ENCODE data around the gene TMEM91.
A peak's percentile ranks its signal among the peaks of the same experiment; 100 is the strongest.
"Not testable (repeated sequence)": the region's sequence is repeated elsewhere in the genome, so short reads cannot be mapped to it uniquely, and the experiment has no call there.

The TMEM91 gene

DNA sequence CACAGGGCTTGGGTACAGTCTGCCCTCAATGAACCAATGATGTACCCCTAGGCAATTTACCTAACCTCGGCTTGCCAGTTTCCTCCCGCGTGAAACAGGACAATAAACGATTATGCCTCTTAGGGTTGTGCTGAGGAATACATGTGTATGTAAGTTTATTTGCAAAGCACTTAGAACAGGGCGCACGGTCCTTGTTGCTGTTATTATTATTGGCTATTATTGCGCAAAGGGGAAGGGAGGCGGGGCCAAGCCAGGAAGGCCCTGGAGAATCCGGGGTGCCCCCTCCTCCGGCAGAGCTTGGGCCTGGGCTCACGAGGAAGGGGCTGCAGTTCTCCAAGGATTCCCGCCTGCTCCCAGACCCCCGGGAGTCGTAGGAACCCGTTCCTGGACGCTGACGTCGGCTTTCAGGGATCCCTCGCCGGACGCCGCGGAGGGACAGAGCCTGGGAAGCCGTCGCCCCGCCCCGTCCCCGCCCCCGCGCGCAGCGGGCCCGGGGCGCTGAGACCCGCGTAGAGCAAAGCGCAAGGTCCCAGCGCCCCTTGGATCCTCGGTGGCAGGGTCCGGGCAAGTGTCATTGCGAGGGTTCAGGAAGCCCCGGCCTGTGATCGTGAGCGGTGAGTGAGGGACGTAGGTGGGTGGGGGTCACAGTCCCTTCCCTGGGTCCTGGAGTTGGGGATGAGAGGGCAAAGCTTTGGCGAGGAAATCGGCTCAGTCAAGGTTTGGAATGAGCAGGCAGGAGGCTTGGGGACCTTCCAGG, at the start of gene TMEM91:
Gene TMEM91 (plus strand): TSS at position 293 of the 757 bp plus-strand sequence. CDS start 1,777 bp downstream, outside the sequence.
- DNase-seq: no peak

DNA sequence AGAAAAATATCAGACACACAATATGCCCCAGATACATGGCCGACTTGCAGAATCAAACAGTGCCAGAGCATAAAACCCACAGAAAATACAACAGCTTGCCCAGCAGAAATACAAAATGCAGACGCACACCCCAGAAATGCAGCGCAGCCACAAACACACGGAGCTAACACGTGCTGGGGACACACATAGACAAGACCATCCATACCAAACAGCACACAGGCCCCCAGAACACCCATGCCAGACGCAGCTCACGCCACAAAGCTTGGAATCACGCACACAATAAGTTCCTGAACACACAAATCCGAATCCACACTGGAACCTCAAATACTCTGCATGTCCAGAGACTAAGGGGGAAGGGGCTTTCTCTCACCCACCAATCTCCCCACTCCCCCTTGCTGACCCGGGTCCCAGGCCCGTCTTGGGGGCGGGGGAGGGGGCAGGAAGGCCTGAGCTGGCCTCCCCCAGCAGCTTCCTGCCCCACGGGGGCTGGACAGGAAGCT, 49.2 kb upstream of the TMEM91 start:
- peak; percentile 41 for DNase-seq

DNA sequence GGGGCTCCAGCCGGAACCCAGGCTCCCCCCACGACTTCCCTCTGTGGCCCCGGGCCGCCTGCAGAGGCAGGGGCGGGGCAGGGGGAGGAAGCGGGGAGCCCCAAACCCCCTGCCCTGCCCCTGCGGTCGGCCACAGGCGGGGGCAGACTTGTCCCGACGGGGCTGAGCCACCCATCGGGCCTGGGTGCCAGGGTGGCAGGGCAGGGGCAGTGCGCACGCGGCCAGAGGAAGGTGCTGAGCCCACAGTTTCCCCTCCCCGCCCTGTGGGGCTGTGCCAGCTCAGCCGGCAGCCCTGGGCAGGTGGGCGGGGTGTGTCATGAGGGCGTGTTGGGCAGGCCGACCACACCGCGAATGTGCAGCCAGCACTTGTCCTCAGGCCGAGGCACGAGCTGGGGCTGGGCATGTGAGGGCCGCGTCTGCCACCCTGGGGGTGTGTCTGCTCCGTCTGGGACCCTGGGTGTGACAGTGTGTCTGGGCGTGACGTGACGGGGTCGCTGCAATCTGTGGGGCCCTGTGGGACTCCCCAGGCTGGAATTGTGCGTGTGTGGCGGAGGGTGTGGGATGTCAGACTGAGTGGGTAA, 48.7 kb upstream of the TMEM91 start:
- peak; percentile 92 for DNase-seq

DNA sequence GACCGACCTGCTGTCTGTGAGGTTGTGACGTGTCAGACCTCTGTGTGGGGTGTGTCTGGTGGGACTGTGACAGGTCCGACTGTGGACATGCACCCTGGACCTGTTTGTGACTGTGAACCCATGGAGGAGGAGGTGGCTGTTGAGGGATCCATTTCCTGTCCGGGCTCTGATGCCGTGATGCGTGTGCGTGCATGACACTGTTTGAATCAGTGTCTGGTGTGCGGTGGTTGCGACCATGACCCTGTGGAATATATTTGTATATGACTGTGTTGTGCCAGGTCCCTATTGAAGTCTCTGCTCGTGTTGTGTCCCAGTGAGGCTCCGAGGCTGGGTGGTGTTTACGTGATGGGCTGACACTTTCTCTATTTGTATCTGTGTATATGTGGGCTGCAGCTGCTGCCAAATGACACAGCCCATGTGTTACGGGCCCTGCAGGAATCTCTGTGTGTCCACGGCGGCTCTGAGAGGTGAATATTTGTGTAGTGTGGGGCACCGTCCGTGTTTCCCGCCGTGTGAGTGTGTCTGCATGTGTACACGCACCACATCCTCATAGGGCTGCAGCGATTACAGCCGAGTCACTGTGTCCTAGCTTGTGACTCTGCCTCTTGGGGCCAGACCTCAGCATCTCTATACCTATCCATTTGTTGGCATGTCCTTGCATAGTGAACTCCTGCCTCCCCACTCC, 48.0 kb upstream of the TMEM91 start:
- no peak for DNase-seq

DNA sequence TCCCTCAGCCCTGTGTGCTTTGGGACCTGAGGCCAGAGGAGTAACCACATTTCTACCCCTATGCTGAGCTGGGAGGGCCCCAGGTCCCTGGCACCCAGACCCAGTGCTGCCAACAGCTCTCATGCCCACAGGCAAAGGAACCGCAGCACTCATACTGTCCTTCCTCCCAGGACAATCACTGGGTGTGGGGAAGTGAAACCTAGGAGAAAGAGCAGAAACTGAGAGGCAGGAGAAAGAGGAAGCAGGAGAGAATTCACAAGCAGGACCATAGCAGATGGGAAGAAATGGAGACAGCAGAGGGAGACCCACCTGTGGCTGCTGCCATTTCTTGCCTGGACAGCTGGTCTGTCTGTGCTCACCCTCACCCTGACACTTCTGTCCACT, 47.5 kb upstream of the TMEM91 start:
- DNase-seq: no peak

DNA sequence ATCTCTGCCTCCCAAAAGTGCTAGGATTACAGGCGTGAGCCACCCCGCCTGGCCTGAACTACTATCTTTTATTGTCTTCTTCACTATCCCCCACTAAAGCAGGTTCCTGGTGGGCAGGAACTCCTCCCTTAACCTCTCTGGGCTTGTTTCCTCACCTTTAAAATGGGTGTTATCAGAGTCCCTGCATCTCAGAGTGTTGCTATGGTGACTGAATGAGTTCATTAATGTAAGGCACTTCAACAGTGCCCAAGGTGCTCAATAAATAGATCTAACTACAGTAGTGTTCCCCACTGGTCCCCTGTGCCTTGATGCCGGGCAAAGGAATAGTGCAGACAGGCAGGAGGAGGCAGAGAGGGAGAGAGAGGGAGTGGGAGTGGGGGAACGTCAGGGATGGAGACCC, 45.9 kb upstream of the TMEM91 start:
- DNase-seq: no peak

DNA sequence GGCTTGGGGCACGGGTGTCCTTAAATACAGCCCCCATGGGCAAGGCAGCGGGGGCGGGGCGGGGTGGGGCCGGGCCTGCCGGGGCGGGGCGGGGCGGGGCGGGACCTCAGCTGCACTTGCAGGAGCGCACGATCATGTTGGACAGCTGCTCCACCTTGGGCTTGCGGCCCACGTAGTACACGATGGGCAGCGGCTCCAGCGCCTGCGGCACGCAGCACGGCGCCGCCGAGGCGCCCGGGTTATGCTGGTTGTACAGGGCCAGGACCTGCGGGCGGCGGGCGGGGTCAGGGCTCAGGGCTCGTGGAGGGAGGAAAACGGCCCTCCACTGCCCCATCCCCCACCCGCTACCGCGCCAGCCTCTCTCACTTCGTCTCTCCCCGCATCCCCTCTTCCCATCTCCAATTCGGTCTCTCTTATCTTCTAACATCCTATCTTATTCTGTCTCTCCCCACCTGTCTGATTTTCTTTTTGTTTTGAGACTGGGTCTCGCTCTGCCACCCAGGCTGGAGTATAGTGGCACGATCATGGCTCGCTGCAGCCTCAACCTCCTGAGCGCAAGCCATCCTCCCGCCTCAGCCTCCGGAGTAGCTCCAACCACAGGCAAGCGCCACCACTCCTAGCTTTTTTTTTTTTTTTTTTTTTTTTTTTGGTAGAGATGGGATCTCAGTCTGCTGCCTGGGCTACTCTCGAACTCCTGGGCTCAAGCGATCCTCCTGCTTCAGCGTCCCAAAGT, 45.2 kb upstream of the TMEM91 start:
- no peak for DNase-seq

DNA sequence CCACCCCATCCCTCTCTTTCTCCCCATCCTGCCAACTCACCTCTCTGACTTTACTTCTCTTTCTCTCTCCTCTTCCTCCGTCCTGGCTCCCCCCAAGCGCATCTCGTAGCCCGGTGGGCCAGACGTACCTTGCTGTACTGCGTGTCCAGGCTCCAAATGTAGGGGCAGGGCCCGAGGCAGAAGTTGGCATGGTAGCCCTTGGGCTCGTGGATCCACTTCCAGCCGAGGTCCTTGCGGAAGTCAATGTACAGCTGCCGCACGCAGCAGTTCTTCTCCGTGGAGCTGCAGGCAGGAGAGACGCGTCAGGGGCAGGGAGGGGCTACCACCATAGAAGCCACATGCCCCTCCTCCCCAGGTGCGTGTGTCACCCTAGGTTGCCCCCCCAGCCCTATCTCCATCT, 44.3 kb upstream of the TMEM91 start:
- DNase-seq: no peak

DNA sequence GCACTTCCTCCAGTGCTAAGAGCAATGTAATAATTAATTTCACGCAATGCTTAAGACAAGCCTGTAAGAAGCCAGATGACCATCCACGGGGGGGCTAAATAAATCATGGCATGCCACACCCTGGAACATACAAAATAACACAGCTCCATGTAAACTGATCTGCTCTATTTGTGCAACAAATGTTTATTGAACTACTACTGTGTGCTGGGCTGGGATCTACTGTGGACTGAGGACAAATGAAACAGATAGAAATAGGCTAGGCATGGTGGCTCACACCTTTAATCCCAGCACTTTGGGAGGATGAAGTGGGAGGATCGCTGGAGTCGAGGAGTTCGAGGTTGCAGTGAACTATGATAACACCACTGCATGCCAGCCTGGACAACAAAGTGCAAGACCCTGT, 43.9 kb upstream of the TMEM91 start:
- DNase-seq: no peak

DNA sequence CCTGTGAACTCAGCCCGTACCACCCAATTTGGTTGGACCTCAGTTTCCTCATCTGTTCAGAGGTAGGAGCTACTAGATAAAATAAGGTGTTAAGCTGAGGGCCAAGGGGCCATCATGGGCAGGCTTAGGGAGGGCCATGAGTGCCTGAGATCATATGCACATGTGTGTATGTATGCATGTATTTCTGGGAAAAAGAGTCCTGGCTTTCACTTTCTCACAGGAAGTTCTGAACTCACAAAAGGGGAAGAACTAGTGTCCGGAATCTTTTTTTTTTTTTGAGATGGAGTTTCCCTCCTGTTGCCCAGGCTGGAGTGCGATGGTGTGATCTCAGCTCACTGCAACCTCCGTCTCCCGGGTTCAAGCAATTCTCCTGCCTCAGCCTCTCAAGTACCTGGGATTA, 41.5 kb upstream of the TMEM91 start:
- peak; percentile 34 for DNase-seq

DNA sequence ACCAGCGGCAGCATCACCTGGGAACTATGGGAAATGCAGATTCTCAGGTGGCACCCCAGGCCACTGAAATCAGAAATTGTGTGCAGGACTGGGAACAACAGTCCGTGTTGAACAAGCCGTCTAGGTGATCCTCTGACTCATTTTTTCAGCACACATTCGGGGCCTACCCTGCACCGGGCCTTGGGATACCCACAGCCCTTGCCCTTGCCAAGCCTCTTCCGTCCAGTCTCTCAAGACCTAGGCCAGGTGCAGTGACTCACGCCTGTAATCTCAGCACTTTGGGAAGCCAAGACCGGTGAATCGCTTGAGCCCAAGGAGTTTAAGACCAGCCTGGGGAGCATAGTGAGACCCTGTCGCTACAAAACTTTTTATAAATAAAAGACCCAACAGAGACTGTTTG, 40.9 kb upstream of the TMEM91 start:
- no peak for DNase-seq

DNA sequence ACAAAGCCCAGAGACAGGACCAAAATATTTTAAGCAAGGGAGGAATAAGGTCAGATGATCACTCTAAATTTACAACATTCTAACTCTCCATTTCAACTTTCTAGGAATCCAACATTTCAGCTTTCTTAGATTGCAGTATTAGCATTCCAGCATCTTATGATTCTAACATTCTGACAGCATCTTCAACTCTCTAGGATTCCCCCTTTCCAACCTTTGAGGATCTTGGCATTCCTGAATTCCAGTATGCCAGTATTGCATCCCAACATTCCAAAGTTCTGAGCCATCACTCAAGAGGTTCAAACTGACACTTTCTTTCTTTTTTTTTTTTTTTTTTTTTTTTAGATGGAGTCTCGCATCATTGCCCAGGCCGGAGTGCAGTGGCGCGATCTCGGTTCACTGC, 36.4 kb upstream of the TMEM91 start:
- no peak for DNase-seq

DNA sequence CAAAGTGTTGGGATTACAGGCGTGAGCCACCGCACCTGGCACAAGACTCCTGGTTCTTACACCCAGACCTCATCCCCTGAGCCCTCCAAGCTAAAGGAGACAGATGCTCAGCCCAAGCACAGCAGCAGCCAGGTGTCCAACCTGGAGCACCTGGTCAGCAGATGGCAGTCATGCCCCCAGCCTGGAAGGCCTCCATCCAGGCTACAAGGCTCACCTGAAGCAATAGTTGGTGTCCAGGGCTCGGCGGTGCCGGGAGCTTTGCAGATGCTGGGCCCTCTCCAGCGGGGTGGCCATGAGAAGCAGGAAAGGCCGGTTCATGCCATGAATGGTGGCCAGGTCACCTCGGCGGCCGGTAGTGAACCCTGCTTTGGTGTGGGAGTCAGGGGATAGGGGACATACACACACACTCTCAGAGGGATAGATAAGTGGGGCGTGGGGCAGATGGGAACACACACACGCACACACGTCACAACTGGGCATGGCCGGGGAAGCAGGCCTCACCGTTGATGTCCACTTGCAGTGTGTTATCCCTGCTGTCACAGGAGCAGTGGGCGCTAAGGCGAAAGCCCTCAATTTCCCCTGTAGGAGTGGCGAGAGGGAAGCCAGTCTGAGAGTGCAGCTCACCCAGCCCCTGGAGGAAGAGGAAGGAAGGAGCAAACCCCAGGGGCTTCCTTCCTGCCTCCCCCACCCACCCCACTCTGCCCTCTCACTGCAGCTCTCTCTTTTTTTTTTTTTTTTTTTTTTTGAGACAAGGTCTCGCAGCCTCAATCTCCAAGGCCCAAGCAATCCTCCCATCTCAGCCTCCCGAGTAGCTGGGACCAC, 34.5 kb upstream of the TMEM91 start:
- peak; percentile 15 for DNase-seq

DNA sequence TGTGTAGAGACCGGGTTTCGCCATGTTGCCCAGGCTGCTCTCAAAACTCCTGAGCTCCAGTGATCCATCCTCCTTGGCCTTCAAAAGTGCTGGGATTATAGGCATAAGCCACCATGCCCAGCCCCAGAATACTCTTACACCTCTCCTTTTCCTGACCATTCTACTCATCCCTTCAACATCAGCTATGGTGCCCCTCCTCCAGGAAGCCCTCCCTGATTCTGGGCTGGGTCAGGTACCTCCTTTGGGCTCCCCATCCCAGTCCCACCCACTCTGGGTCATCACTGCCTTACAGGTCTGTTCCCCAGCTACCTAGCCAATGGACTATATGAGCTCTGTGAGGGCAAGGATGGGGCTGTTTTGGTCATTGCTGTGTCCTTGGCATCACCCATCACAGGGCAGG, 32.2 kb upstream of the TMEM91 start:
- no peak for DNase-seq

DNA sequence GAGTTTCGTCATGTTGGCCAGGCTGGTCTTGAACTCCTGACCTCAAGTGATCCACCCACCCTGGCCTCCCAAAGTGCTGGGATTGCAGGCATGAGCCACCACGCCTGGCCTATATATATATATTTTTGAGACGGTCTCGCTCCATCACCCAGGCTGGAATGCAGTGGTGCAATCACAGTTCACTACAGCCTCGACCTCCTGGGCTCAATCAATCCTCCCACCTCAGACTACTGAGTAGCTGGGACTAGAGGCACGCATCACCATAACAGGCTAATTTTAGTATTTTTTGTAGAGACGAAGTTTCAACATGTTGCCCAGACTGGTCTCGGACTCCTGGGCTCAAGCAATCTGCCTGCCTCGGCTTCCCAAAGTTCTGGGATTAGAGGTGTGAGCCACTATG, 29.4 kb upstream of the TMEM91 start:
- DNase-seq: not testable (repeated sequence)

DNA sequence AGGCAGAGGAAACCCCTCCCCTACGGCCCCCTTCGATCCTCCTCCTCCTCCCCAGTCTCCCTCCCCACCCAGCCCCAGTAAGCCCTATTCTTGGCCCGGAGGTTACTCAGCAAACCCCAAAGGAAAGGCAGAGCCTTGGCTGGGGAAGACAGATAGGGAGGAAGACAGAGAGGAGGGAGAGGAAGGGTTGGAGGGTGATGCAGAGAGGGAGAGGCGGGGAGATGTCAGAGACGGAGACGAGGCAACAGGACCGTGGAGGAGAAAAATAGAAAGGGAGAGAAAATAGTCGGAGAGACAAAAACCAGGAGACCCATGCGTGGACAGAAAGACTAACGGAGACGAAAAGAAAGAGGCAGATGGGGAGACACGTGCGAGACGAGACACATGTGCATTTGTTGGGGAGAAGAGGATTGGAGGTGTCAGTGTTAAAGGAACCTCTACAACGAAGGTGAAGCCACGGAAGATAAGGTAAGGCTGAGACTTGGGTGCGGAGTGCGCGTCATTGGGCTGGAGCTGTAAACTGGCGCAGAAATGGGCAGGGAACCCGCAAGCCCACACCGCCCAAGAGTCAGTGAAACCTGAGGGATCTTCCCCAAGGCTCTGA, 25.5 kb upstream of the TMEM91 start:
- DNase-seq: peak; percentile 37

DNA sequence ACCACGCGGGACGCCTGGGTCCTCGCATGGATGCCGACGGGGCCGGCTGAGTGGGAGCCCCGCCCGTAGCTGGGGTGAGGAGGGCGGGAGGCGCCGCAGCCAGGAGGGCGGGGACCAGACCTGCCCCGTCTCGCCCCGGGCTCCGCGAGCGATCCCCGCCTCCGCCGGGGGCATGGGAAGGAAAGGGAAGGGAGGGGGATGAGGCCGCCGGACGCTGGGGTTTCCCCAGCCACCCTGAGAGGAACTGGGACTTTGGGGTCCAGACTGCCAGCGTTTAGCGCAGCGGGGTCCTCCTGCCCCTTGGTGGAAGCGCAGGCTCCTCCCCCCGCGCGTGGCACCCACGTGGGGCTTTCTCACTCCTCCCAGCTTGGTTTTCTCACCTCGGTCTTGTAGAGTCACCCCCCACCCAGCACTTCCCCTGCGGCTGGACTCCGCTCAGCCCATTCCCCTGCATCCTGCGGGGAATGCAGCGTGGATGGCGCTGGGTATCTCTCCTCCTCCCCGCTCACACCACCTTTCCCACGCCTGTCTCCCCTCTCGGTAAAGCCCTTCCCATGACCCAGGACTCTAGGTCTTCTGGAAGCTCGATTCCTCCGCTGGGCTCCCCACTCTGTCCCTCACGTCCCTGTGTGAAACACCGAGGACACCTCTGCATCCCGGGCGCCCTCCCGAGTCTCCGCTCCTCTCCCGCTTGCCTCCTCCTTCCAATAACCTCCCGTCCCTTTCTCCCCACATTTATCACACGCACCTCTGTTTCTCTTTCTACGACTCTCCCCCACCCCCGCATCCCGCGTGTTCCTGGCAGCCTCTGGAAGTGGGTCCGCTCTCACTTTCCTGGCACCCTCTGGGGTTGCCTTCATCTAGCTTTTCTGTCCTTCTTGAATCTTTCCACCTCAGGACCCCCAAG, 24.7 kb upstream of the TMEM91 start:
- DNase-seq: peak; percentile 61

DNA sequence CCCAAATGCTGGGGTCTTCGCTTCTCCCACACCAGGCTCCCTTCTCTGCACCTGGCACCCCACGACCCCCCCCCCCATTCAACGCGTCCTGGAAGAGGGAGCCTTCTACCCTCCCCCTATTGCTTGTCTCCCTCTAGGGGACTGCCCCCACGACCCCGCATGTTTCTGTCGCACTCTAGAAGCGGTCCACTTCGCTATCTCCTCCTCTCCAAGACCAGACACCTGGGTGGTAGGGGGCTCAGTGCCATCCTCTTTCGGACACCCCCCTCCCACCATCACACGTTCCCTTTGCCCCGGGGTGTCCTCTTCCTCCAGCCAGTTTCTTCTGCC, 24.1 kb upstream of the TMEM91 start:
- no peak for DNase-seq

DNA sequence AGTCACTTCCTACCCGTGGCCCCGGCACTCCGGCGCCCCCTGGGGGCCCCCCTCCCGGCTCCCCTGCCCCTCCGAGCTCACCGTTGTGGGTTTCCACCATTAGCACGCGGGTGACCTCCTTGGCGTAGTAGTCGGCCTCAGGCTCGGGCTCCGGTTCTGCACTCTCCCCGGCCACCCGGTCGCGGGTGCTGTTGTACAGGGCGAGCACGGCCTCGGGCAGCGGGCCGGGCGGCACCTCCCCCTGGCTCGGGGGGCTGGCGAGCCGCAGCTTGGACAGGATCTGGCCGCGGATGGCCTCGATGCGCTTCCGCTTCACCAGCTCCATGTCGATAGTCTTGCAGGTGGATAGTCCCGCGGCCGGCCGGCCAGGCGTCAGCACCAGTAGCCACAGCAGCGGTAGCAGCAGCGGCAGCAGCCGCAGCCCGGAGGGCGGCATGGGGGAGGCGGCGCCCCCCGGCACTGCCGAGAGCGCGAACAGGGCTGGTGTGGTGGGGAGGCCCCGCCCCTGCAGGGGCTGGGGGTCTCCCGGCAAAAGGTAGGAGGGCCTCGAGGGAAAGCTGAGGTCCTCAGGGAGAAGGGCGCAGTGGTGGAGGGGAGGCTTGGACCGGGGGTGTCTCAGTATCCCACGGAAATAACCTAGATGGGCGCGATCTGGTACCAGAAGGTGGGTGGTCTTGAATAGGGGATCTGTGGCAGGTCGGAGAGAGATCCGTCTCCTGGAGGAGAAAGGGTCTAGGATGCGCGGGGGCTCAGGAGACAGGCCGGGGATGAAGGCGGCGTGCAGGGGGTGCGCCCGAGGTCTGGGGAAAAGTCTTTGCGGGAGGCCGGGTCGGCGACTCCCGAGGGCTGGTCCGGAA, 23.5 kb upstream of the TMEM91 start:
- DNase-seq: peak; percentile 56
